Kidney glomerular epithelial cell (primary cell): Measurements from ENCODE around the gene KBTBD8.

Experiments
- DNase-seq: peaks from one replicate; lab custom pipeline; 2025; lab: John Stamatoyannopoulos, UW

Gene KBTBD8

DNA sequence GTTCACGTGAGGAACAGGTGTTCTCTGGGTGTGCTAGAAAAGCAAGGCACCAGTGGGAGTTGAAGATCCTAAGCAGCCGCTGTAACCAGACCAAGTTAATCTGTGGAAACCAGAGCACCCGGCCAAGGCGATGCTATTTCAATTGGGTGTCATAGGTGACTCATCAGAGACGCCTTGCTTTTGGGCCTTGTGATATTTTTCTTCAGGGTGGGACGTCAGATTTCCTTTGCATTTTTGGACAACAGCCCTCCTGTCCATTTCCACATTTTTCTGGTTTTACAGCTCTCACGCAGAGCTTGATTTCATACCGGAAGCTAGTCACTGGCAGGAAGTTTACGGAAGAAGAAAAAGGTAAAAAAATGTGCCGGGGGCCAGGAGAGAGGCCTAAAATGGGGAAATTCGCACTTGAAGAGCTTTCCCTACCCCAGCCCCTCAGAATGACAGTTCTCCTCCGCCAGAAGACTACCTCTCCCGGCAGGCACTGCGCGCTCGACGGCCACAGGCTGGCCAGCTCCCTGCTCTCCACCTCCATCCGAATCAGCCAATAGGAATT is 471 bp upstream of the KBTBD8 start:
- no peak for DNase-seq

- no peak for DNase-seq
These were observed 763 bp downstream of the KBTBD8 start for GRCh38 chr3:66998904-66999235.

DNA sequence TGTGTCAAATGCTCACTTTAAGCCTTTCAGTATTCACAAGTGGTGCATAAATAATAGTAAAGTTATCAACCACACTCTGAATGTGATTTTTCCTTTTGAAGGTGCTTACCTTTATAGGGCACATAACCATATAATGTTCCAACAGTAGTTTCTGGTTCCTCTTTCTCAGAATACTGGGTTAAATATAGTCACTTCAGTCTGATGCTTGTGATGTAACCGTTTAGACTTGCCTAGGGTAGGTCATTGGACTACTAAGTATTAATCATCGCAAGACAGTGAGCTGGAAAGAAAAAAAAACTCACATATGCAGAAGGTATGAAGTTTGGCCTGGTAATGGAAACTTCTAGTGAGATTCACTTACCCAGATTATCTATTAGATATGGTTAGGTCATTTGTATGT is 1.9 kb downstream of the KBTBD8 start:
- peak; percentile 50 for DNase-seq

GRCh38 chr3:67001086-67001861 is 3.2 kb downstream of the KBTBD8 start:
- no peak for DNase-seq

DNA sequence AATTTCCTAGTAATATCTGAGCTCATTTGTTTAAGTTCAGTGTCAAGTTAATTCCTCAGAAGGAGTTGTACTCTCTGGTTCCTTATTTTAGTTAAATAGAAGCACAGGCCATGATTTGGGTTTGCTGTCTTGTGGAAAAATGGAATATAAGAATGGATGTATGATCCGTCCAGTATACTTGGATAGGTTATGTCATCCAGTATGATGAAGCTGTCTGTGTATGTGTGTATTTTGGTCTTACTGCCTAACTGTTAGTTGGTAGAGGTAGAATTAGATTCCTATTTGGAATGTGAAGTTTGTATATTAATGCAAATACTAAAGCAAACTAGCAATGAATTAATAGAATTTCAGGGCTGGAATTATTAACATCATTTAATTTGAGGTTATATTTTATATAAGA is 7.9 kb downstream of the KBTBD8 start:
- no peak for DNase-seq

DNA sequence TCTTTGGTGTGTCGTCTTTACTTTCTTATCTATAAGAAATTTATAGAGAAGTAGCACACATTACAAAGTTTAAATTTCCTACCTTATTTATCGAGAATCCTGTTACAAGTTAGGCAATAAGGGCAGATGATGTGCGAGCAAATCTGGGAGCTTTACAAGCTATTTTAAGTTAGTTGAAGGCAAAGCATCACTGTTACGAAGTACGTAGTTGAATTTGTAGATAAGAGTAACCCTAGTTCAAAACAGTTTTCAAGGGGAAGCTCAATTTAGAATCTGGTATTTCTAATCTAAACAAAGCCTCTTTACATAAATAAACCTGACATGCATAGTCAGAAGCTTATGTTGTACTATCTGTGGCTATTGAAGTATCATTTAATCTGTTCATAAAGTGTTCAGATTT is 8.4 kb downstream of the KBTBD8 start:
- DNase-seq, result no peak

DNA sequence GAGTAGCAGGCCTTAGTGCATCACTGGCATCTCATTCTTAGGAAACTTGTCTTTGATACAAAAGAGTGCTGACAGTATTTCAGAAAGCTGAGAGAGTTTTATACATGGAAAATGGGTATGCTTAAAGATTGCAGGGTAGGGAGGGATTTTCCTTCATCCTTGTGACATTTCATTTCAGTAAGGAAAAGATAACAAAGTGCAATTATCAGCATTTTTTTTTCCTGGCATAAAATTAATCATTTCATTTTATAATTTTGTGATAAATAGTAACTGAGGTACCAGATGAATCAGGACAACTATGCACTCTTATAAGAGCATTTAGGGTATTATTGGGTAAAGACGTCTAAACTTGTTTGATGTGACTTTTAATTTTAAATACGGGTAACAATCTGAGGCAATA is 10.3 kb downstream of the KBTBD8 start:
- DNase-seq, result no peak

GRCh38 chr3:67009716-67010115 is 11.6 kb downstream of the KBTBD8 start:
- no peak for DNase-seq

DNA sequence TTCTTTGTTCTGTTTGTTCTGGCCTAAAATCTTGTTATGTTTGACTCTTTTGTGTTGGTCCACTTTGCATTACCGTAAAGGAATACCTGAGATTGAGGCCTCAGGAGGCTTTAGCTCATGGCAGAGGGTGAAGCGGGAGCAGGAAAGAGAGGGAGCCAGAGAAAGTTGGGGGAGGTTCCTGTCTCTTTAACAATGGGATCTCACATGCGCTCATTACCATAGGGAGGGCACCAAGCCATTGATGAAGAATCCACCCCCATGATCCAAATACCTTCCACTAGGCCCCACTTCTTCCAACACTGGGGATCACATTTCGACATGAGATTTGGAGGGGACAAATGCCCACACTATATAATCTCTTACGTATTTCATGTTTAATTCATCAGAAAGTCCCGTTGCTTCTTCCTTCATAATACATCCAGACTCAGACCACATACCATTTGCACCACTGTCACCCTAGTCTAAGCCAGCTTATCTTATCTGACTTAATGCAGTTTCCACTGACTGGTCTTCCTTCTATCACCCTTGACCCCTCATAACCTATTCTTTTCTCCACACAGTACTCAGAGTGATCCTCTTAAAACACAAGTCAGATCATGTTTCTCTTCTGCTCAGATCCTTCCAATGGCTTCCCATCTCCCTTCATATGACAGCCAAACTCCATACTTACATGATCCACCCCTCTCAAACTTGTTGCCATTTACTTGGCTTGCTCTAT is 13.5 kb downstream of the KBTBD8 start:
- DNase-seq, result no peak

- no peak for DNase-seq
These were observed 14.5 kb downstream of the KBTBD8 start for GRCh38 chr3:67012564-67012963.

DNA sequence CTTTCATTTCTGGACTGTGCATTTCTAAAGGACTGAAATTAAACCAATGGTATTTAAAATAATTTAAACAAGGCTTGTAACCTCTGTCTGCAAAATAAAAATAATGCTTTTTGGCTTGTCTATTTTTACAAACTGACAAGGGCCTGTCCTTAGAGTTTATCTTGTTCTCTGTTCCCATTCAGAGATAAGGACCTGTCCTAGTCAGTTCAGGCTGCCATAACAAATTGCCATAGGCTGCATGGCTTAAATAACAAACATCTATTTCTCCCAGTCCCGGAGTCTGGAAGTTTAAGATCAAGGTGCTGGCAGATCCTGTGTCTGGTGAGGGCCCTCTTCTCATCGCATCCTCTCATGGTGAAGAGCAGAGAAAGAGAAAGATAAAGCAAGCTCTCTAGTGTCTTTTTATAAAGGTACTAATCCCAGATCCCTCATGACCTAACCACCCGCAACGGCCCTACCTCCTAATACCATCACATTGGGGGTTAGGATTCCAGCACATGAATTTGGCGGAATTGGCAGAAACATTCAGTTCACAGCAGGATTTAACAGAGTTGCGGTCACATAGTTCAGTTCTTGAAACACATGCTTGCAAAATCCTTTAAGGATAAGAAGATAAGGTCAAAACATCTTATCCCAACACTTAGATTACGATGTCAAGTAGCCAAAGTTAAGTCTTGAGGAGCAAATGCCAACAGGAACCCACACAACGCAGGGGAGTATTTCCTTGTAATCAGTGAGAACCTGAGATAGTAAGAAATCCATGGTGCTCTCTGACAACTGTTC is 17.8 kb downstream of the KBTBD8 start:
- DNase-seq, result no peak

DNA sequence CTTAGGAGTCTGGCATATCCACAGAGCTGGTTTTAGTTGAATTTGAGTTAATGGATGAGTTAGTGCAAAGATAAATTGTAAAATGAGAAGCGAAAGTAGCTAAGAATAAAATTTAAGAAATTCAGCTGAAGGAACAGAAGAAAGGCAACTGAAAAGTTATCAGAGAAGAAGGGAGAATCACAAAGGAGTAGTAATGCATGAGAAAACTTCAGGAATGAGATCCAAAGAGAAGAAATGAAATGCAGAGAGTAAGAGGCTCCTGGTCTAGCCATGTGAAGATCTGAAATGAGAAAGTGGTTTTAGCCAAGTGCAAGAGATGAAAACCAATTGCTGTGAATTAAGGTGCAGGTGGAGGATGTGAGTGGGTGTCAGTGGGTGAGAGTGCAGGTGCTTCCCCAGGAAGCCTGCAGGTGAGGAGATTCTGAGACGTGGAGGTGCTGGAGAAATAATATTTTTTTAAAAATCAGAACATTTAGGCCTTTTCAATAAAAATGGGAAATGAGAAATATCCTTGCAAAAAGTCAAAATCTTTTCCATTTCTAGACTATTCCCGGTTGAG is 18.5 kb downstream of the KBTBD8 start:
- DNase-seq, result no peak

- no peak for DNase-seq
These were observed 19.1 kb downstream of the KBTBD8 start for GRCh38 chr3:67017211-67017610.

GRCh38 chr3:67018105-67018788 is 20.1 kb downstream of the KBTBD8 start:
- no peak for DNase-seq

DNA sequence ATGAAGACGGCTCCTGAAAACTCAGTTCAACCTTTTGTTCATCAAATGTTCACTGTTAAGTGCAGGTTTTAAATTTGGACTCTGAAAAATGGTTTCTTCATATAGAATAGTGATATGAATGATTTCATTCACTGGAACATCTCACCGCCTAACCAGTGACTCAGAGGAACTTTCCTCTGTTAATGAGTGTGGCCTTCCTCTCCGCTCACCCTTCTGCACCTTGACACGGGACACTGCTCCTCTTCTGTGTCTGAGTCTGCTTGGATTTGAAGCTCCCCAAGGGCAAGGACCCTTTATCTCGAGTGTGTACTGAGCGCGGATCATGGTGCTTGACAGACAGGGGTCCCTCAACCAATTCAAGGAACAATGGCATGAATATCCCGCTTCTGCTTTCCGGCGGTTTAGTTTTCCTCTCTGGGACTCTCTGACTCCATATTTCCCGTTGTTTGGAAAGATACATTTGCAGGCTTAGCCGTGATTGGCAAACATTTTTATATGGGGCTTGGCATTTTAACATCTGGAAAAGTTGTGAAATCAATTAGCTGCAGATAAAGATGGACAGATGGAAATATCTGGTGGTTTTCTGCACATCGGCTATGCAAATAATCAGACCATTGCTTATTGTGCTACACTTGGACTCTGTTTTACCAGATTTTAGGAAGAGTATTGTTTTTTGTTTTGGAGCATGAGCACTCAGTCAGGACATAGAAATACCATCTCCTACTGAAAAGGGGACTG is 20.9 kb downstream of the KBTBD8 start:
- no peak for DNase-seq

- peak; percentile 4 for DNase-seq
These were observed 30.1 kb downstream of the KBTBD8 start for GRCh38 chr3:67028001-67028784.

- no peak for DNase-seq
These were observed 33.0 kb downstream of the KBTBD8 start for GRCh38 chr3:67030785-67031740.

DNA sequence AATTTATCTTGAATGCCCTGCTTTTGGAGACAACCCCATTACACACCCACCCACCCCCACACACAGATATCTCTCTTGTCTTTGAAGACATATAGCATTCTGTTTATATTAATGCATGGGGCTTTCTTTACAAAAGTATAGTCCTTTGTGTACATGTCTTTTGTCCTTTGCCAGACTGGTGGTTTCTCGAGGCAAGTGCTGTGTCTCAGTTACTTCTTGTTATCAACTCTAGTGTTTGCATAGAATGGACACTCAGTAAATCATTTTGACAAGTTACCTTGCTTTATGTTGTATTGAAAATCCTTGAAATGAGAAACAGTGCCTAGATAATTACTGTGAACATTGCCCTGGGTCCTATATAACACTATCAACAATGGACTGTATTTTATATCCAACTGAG is 33.9 kb downstream of the KBTBD8 start:
- no peak for DNase-seq

GRCh38 chr3:67033079-67033478 is 35.0 kb downstream of the KBTBD8 start:
- no peak for DNase-seq
